ENCODE data around the gene CFAP20DC.

The CFAP20DC gene

GRCh38 chr3:58965865-58966264 lies 84.0 kb downstream of the CFAP20DC start:
- FAIRE-seq (no peak), DNase-seq (ENCODE audit: insufficient read length, low spot score) (no peak)
- TF ChIP-seq POLR2A (IDR thresholded peaks at IDR 0.05; ENCODE audit: low read depth, low read length) = no peak

- DNase-seq (ENCODE audit: insufficient read length, low spot score) = no peak
- FAIRE-seq = no peak
- no peak for TF ChIP-seq POLR2A (IDR thresholded peaks at IDR 0.05; ENCODE audit: low read depth, low read length)
These were observed 85.8 kb downstream of the CFAP20DC start for GRCh38 chr3:58963928-58964503.

GRCh38 chr3:58962816-58963215 lies 87.0 kb downstream of the CFAP20DC start:
- no peak for FAIRE-seq
- no peak for DNase-seq (ENCODE audit: insufficient read length, low spot score)
- TF ChIP-seq POLR2A (IDR thresholded peaks at IDR 0.05; ENCODE audit: low read depth, low read length) = no peak

- FAIRE-seq (no peak), DNase-seq (ENCODE audit: insufficient read length, low spot score) (no peak)
- no peak for TF ChIP-seq POLR2A (IDR thresholded peaks at IDR 0.05; ENCODE audit: low read depth, low read length)
These were observed 87.7 kb downstream of the CFAP20DC start for GRCh38 chr3:58962040-58962651.

GRCh38 chr3:58955308-58955707 lies 94.5 kb downstream of the CFAP20DC start:
- no peak for FAIRE-seq

GRCh38 chr3:58953288-58953687 lies 96.5 kb downstream of the CFAP20DC start:
- no peak for TF ChIP-seq POLR2A (IDR thresholded peaks at IDR 0.05; ENCODE audit: low read depth, low read length)
- no peak for FAIRE-seq
- no peak for DNase-seq (ENCODE audit: insufficient read length, low spot score)

More at GRCh38 chr3:58955308-58955707, 94.5 kb downstream of the CFAP20DC start:
- DNase-seq (ENCODE audit: insufficient read length, low spot score) = no peak
- TF ChIP-seq POLR2A (IDR thresholded peaks at IDR 0.05; ENCODE audit: low read depth, low read length) = no peak

- DNase-seq (ENCODE audit: insufficient read length, low spot score) (no peak), FAIRE-seq (no peak)
- TF ChIP-seq POLR2A (IDR thresholded peaks at IDR 0.05; ENCODE audit: low read depth, low read length) = no peak
These were observed 97.5 kb downstream of the CFAP20DC start for GRCh38 chr3:58952128-58952917.

- FAIRE-seq (no peak), DNase-seq (ENCODE audit: insufficient read length, low spot score) (no peak)
- TF ChIP-seq POLR2A (IDR thresholded peaks at IDR 0.05; ENCODE audit: low read depth, low read length) = no peak
These were observed 101.8 kb downstream of the CFAP20DC start for GRCh38 chr3:58948018-58948417.

GRCh38 chr3:58946875-58947274 lies 103.0 kb downstream of the CFAP20DC start:
- TF ChIP-seq POLR2A (IDR thresholded peaks at IDR 0.05; ENCODE audit: low read depth, low read length) = no peak
- DNase-seq (ENCODE audit: insufficient read length, low spot score) (no peak), FAIRE-seq (no peak)

GRCh38 chr3:58938057-58938456 lies 111.8 kb downstream of the CFAP20DC start:
- TF ChIP-seq POLR2A (IDR thresholded peaks at IDR 0.05; ENCODE audit: low read depth, low read length) = no peak
- no peak for DNase-seq (ENCODE audit: insufficient read length, low spot score)
- FAIRE-seq = no peak

- FAIRE-seq (no peak), DNase-seq (ENCODE audit: insufficient read length, low spot score) (no peak)
- TF ChIP-seq POLR2A (IDR thresholded peaks at IDR 0.05; ENCODE audit: low read depth, low read length) = no peak
These were observed 125.2 kb downstream of the CFAP20DC start for GRCh38 chr3:58924578-58924977.

- DNase-seq (ENCODE audit: insufficient read length, low spot score) (no peak), FAIRE-seq (no peak)
- no peak for TF ChIP-seq POLR2A (IDR thresholded peaks at IDR 0.05; ENCODE audit: low read depth, low read length)
These were observed 149.4 kb downstream of the CFAP20DC start for GRCh38 chr3:58900386-58900785.

- no peak for DNase-seq (ENCODE audit: insufficient read length, low spot score)
- TF ChIP-seq POLR2A (IDR thresholded peaks at IDR 0.05; ENCODE audit: low read depth, low read length) = no peak
- no peak for FAIRE-seq
These were observed 149.9 kb downstream of the CFAP20DC start for GRCh38 chr3:58899953-58900298.

- no peak for DNase-seq (ENCODE audit: insufficient read length, low spot score)
- FAIRE-seq = no peak
- no peak for TF ChIP-seq POLR2A (IDR thresholded peaks at IDR 0.05; ENCODE audit: low read depth, low read length)
These were observed 150.5 kb downstream of the CFAP20DC start for GRCh38 chr3:58899159-58899952.

Measured in H54 (cell line).